HFF-Myc (cell line): ENCODE data around the gene HELZ2.

Source experiments
- DNase-seq: peaks from one replicate; pipeline ENCODE4 v3.0.0-alpha.2; 2011; ENCODE audit warnings: low read depth; ENCODE audit errors: extremely low read depth
- H3K4me3 ChIP-seq: replicated peaks from 2 replicates; pipeline ENCODE4 v1.5.1; 2011; ENCODE audit warnings: low read depth, mild to moderate bottlenecking, control low read depth, low read length
- TF ChIP-seq, protein P1 (sequence below): IDR thresholded peaks from 2 replicates; pipeline ENCODE4 v1.5.1; 2012; ENCODE audit warnings: mild to moderate bottlenecking, low read depth, low read length, control low read depth; ENCODE audit errors: missing control alignments

HELZ2 gene

DNA sequence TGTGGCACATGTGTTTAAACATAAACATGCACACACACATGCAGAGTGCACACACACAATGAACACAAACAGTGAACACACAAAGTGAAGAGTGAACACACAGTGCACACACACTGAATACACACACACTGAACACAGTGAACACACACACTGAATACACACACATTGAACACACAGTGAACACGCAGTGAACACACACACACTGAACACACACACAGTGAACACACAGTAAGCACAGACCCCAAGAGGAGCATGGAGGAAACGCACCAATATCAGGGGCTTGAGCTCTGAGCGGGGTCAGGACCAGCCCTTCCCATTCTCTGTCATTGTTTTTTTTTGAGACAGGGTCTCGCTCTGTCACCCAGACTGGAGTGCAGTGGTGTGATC lies 17.1 kb upstream of the HELZ2 start:
- H3K4me3 ChIP-seq: no peak overlapping the region
- TF ChIP-seq, protein P1, sequence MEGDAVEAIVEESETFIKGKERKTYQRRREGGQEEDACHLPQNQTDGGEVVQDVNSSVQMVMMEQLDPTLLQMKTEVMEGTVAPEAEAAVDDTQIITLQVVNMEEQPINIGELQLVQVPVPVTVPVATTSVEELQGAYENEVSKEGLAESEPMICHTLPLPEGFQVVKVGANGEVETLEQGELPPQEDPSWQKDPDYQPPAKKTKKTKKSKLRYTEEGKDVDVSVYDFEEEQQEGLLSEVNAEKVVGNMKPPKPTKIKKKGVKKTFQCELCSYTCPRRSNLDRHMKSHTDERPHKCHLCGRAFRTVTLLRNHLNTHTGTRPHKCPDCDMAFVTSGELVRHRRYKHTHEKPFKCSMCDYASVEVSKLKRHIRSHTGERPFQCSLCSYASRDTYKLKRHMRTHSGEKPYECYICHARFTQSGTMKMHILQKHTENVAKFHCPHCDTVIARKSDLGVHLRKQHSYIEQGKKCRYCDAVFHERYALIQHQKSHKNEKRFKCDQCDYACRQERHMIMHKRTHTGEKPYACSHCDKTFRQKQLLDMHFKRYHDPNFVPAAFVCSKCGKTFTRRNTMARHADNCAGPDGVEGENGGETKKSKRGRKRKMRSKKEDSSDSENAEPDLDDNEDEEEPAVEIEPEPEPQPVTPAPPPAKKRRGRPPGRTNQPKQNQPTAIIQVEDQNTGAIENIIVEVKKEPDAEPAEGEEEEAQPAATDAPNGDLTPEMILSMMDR: no peak
- no peak for DNase-seq

DNA sequence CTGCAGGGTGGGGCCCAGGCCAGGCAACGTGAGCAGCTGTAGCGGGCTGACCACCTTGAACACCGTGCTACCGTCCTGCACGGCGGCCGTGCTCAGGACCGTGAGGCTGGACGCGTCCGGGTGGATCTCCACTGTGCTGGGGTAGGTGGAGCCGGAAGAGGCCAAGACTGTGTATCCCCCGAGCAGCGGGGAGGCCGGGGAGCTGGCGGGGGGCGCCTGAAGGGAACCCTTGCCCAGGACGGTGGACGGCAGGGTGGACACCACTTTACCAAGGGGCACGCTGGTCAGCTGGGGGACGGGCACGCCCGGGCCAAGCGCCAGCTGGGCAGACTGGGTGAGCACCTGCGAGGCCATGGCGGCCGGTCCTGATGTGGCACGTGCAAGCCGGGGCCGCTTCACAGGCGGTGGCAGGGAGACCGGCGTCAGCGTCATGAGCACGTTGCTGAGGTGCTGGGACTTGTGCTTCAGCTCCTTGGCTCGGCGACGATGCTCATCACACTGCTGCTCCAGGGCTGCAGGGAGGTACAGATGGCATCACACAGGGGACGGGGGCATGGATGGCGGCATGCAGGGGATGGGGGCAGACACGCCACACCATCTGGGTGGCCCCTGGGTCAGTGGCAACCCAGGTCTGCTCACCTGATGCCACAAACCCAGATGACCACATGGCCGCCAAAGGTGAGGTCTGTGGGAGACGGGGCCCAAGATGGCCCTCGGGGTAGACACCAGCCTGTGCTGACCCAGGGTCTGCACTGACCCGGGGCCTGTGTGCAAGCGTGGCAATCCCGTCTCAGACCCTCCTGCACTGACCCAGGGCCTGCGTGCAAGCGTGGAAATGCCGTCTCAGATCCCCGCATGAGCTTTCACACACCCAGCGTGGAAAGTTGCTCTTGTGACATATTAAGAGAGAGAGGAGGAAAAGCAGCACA lies 16.4 kb upstream of the HELZ2 start:
- H3K4me3 ChIP-seq: no peak overlapping the region
- TF ChIP-seq, protein P1: no peak
- no peak for DNase-seq

DNA sequence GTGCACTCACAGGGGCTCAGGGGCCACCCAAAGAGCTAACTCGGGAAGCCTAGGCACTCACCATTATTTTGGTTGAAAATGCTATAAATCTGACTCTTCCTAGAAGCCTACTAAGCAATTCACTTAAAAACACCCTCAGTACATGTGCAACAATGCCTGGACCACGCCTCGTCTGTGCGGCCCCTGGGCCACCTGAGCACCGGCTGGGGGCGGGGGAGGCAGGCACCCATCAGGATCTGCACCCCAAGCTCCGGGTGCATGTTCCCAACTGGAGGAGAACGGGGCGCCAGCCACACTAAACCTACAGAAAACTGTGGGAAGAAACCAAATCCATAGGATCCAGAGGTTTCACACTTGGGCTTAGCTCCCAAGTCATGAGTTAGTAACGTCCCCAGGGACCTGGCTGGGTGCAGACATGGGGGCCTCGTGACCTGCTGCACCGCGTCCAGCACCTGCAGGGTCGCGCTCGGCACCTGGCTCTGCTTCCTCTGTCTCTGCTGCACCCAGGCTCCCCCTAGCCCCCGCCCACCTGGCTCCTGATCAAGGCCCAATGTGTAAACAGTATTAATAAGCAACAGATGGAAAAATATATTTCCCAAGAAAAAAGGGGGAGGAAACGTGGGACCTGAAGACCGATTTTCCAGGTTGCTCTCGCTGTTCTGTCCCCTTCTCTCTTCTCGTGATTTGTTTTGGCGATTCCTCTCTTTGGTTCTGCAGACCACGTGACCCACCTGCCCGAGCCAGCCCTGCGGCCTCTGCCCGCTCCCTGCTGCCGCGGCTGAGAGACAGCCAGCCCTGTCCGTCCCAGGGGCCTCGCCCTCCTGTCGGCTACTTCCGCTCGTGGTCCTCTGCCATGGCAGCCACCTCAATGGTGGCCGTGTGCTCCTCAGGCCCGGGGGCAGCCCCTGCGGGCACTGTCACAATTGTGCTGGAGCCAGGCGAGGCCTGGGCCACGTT lies 15.5 kb upstream of the HELZ2 start:
- no peak for DNase-seq
- TF ChIP-seq, protein P1: no peak
- no peak overlapping the region for H3K4me3 ChIP-seq

DNA sequence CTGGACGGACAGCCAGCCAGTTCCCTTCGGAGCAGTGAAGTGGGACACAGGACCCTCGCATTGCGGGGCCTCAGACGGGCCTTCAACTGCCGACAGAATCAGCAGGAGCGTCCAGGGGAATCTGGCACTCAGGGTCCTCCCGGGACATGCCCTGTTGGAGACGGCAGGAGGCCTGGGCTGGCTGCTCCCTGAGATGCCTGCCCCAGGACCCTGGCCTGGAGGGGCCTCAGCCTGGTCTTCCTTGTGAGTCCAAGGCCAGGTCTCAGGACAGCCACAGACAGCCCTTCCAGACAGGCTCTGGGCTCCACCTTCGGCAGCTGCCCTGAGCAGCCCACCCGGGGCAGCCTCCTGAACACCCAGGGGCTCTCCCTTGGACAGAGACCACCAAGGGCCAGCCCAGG lies 14.6 kb upstream of the HELZ2 start:
- TF ChIP-seq, protein P1: no peak
- DNase-seq: no peak
- no peak overlapping the region for H3K4me3 ChIP-seq

DNA sequence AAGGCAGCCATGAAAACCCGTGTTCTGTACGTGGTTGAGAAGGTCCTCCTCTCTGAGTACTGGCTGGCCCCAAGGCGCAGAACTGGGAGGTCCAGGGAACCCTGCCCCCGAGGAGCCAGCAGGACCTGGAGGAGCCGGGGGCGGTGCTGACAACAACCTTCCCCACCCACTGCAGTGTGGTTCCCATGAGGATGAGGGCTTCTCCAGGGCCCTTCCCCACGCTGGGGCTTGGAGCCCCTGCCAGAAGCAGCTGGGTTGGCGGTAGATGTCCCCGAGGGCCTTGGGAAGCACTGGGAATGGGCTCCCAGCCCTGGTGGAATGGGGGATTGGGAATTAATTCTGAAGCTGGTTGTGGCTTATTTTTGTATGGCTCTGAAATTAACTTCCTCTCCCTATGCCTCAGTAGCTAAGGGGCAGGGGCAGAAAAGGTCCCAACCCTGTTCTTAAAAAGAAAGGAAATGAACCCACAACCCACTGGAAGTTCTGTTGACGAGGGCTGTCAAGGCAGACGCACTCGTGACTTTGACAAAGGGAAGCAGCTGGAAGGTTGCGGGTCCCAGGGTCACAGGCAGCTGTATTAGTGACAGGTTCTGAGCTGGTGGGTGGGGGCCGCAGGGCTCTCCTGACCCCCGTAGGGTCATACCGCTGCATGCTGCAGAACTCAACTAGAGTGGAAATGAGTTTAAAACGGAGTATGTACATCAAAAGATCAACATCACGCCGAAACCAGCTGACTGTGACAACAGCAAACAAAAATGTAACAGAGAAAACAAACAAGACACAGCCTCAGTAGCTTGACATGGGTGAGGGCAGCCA lies 13.9 kb upstream of the HELZ2 start:
- TF ChIP-seq, protein P1: no peak
- no peak for DNase-seq
- no peak overlapping the region for H3K4me3 ChIP-seq

DNA sequence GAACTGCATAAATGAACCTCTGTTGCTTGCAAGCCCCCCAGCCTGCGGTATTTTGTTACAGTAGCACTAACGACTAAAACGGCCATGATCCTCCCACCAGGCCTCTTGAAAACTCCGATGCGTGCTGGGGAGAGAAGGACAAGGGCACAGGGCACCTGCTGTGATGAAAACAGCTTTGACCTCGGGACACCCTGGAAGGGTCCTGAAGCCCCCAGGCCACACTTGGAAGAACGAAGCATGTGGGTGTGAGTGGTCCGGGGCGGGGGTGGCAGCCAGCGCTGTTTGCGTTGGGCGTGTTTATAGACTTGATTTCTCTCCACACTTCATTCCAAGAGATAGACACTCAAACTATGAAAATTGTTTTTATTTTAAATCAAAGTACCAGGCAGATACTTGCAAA lies 13.2 kb upstream of the HELZ2 start:
- H3K4me3 ChIP-seq: no peak overlapping the region
- no peak for DNase-seq
- TF ChIP-seq, protein P1: no peak
